Ovary (tissue), 3 donors: ENCODE measurements around the gene PIWIL4.

Source experiments
- POLR2A ChIP-seq: fragments of 450-650 bp; IDR thresholded peaks from one replicate; pipeline ENCODE4 v1.6.1; 2017; ENCODE audit warnings: antibody characterized with exemption, mild to moderate bottlenecking, moderate library complexity
- TF ChIP-seq, protein P1 (sequence below), 3 donors: fragments of 450-650 bp in 2 of 3; fragments of 200-600 bp in 1 of 3; IDR thresholded peaks; one replicate each; pipeline versions ENCODE4 v1.5.1 to v1.8.0; 2016 to 2022; ENCODE audit warnings: antibody characterized with exemption in 3 of 3, mild to moderate bottlenecking in 1 of 3
- donor health status: DM: no; HTN: no; CAD: no.

DNA sequence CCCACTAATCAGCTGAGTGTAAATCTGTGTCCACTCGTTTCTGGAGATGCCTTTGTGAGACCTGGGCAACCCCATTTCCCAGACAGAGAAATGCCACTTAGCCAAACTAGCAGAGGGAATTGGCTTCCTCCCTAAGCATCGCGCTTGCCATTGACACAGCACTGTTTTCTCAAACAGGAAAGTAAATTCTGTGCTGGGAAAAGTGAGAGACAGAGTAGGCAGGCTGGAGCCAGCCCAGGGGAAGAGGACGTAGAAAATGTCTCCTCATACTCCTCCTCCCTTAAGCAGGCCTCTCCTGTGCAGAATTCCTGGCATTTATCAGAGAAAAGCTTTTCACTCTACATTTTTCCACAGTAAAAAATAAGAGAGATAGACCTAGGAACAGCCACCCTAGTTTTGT is 101.9 kb downstream of the PIWIL4 start:
- TF ChIP-seq, protein P1, sequence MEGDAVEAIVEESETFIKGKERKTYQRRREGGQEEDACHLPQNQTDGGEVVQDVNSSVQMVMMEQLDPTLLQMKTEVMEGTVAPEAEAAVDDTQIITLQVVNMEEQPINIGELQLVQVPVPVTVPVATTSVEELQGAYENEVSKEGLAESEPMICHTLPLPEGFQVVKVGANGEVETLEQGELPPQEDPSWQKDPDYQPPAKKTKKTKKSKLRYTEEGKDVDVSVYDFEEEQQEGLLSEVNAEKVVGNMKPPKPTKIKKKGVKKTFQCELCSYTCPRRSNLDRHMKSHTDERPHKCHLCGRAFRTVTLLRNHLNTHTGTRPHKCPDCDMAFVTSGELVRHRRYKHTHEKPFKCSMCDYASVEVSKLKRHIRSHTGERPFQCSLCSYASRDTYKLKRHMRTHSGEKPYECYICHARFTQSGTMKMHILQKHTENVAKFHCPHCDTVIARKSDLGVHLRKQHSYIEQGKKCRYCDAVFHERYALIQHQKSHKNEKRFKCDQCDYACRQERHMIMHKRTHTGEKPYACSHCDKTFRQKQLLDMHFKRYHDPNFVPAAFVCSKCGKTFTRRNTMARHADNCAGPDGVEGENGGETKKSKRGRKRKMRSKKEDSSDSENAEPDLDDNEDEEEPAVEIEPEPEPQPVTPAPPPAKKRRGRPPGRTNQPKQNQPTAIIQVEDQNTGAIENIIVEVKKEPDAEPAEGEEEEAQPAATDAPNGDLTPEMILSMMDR (IDR thresholded peaks at IDR 0.05) = no peak
- no peak for TF ChIP-seq POLR2A
